ENCODE results near the gene TBCE.

GRCh38 chr1:235473806-235474205 is 106.6 kb downstream of the TBCE start:
- TF ChIP-seq EZH2 (IDR thresholded peaks at IDR 0.05; ENCODE audit: low read length, unreplicated experiment): no peak
- no peak for TF ChIP-seq EZH2phosphoT487 (IDR thresholded peaks at IDR 0.05; ENCODE audit: borderline replicate concordance, low read length)
- TF ChIP-seq, protein P1, sequence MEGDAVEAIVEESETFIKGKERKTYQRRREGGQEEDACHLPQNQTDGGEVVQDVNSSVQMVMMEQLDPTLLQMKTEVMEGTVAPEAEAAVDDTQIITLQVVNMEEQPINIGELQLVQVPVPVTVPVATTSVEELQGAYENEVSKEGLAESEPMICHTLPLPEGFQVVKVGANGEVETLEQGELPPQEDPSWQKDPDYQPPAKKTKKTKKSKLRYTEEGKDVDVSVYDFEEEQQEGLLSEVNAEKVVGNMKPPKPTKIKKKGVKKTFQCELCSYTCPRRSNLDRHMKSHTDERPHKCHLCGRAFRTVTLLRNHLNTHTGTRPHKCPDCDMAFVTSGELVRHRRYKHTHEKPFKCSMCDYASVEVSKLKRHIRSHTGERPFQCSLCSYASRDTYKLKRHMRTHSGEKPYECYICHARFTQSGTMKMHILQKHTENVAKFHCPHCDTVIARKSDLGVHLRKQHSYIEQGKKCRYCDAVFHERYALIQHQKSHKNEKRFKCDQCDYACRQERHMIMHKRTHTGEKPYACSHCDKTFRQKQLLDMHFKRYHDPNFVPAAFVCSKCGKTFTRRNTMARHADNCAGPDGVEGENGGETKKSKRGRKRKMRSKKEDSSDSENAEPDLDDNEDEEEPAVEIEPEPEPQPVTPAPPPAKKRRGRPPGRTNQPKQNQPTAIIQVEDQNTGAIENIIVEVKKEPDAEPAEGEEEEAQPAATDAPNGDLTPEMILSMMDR (conservative IDR thresholded peaks at IDR 0.05; ENCODE audit: low read depth, low read length): no peak

All from PC-3 (cell line).